CD14-positive monocyte (primary cell): ENCODE results near the gene SYNM. TPM values are rescaled to one million over a fixed set of nuclear protein-coding genes. Genes with fewer than 3 reads are reported as not detected.

ENCODE experiments used
- DNase-seq, 3 donors: peaks; one replicate each; pipeline ENCODE4 v3.0.0-alpha.2; 2011 to 2022
- H2AFZ ChIP-seq: 2 replicates; pipeline ENCODE4 v1.6.0; 2012; ENCODE audit warnings: mild to moderate bottlenecking, low read depth, low read length, inconsistent platforms; ENCODE audit not compliant: insufficient read depth, poor library complexity, severe bottlenecking
- H3K27ac ChIP-seq, 2 donors: 1 replicate in 1 of 2; 2 replicates in 1 of 2; pipeline ENCODE4 v1.5.1; 2012 to 2013; ENCODE audit warnings: low read length in 2 of 2, control low read depth in 1 of 2, inconsistent platforms in 1 of 2, low read depth in 1 of 2, mild to moderate bottlenecking in 1 of 2
- H3K27me3 ChIP-seq, 2 donors: one replicate each; pipeline versions ENCODE4 v1.6.0 to v1.6.1; 2011 to 2013; ENCODE audit warnings: low read length in 2 of 2; ENCODE audit not compliant: control insufficient read depth in 2 of 2, insufficient read depth in 2 of 2
- H3K36me3 ChIP-seq, 2 donors: replicated peaks in 1 of 2; 1 replicate in 1 of 2; 2 replicates in 1 of 2; pipeline versions ENCODE4 v1.5.1 to v1.6.1; 2012 to 2013; ENCODE audit warnings: low read length in 2 of 2, control low read depth in 1 of 2, inconsistent platforms in 1 of 2, mild to moderate bottlenecking in 1 of 2; ENCODE audit not compliant: insufficient read depth in 2 of 2, control insufficient read depth in 1 of 2
- H3K4me1 ChIP-seq, 2 donors: 1 replicate in 1 of 2; 2 replicates in 1 of 2; pipeline versions ENCODE4 v1.5.1 to v1.6.1; 2012 to 2013; ENCODE audit warnings: low read length in 2 of 2, control low read depth in 1 of 2, inconsistent platforms in 1 of 2, mild to moderate bottlenecking in 1 of 2, moderate library complexity in 1 of 2; ENCODE audit not compliant: insufficient read depth in 2 of 2, control insufficient read depth in 1 of 2
- H3K4me2 ChIP-seq: replicated peaks from 2 replicates; pipeline ENCODE3; 2012; ENCODE audit warnings: low read length, moderate library complexity, mild to moderate bottlenecking; ENCODE audit not compliant: poor library complexity, severe bottlenecking; ENCODE audit errors: extremely low read depth
- H3K4me3 ChIP-seq, 3 experiments: fragments of 200-600 bp in 1 of 3; sonication (generic) in 1 of 3; replicated peaks in 1 of 3; 1 replicate in 2 of 3; 2 replicates in 1 of 3; pipeline ENCODE4 v1.5.1; 2011 to 2013; ENCODE audit warnings: low read length in 3 of 3, mild to moderate bottlenecking in 3 of 3, control low read depth in 2 of 3, low read depth in 2 of 3, inconsistent platforms in 1 of 3, moderate library complexity in 1 of 3
- H3K79me2 ChIP-seq: 2 replicates; pipeline ENCODE4 v1.6.0; 2012; ENCODE audit warnings: mild to moderate bottlenecking, control low read depth, inconsistent platforms, low read length, moderate library complexity; ENCODE audit not compliant: insufficient read depth
- H3K9ac ChIP-seq: 2 replicates; pipeline ENCODE4 v1.6.0; 2017; ENCODE audit warnings: low read length, mild to moderate bottlenecking; ENCODE audit not compliant: insufficient read depth, poor library complexity, severe bottlenecking
- H3K9me3 ChIP-seq, 2 donors: replicated peaks in 1 of 2; 1 replicate in 1 of 2; 2 replicates in 1 of 2; pipeline versions ENCODE4 v1.5.1 to v1.6.1; 2012 to 2013; ENCODE audit warnings: low read length in 2 of 2, control low read depth in 1 of 2; ENCODE audit not compliant: control insufficient read depth in 1 of 2, insufficient read depth in 1 of 2
- H4K20me1 ChIP-seq: 2 replicates; pipeline ENCODE4 v1.6.0; 2012; ENCODE audit warnings: mild to moderate bottlenecking, low read length, control low read depth, moderate library complexity; ENCODE audit not compliant: insufficient read depth
- H3K27ac Mint-ChIP-seq, 7 donors: one replicate each; pipeline ENCODE4 v1.8.0; 2020; ENCODE audit warnings: mild to moderate bottlenecking in 7 of 7, mixed read lengths in 7 of 7, moderate library complexity in 6 of 7, inconsistent platforms in 2 of 7
- H3K27me3 Mint-ChIP-seq, 3 donors: one replicate each; pipeline ENCODE4 v1.8.0; 2021 to 2022; ENCODE audit warnings: low read depth in 3 of 3, mild to moderate bottlenecking in 3 of 3, mixed read lengths in 3 of 3, moderate library complexity in 3 of 3, inconsistent platforms in 1 of 3
- H3K36me3 Mint-ChIP-seq, 2 donors: one replicate each; pipeline ENCODE4 v1.8.0; 2020; ENCODE audit warnings: mixed read lengths in 2 of 2, inconsistent platforms in 1 of 2, mild to moderate bottlenecking in 1 of 2
- H3K4me1 Mint-ChIP-seq: one replicate; pipeline ENCODE4 v1.8.0; 2020; ENCODE audit warnings: mild to moderate bottlenecking, mixed read lengths
- H3K4me3 Mint-ChIP-seq, 2 donors: one replicate each; pipeline ENCODE4 v1.8.0; 2020; ENCODE audit warnings: mild to moderate bottlenecking in 2 of 2, mixed read lengths in 2 of 2, moderate library complexity in 1 of 2
- H3K9me3 Mint-ChIP-seq, 7 donors: one replicate each; pipeline ENCODE4 v1.8.0; 2020 to 2022; ENCODE audit warnings: mixed read lengths in 7 of 7, mild to moderate bottlenecking in 6 of 7, moderate library complexity in 6 of 7, inconsistent platforms in 2 of 7
- CTCF ChIP-seq: fragments of 200-600 bp; IDR thresholded peaks from one replicate; pipeline ENCODE4 v1.8.0; 2022; ENCODE audit warnings: antibody characterized with exemption, mild to moderate bottlenecking
- WGBS: methylation state at CpG from one replicate; pipeline ENCODE4 v1.1.5; 2013; ENCODE audit warnings: missing lambda C conversion rate; ENCODE audit not compliant: insufficient coverage; 5-methylcytosine and 5-hydroxymethylcytosine counted together
- intact Hi-C, 2 donors: fragments of 100-400 bp; cut with micrococcal nuclease; formaldehyde crosslinking; loops; one replicate each; pipeline versions ENCODE4 v1.15.0 to v1.15.1; 2023
- polyA plus RNA-seq, 3 donors: library from polyadenylated mRNA; depleted of rRNA in 1 of 3; unstranded in 2 of 3; stranded (reverse) in 1 of 3; fragments of 300-500 nt in 2 of 3; fragments of >200 nt in 1 of 3; fragmentation: Illumina TruSeq in 2 of 3; gene quantifications; 1 replicate in 2 of 3; 2 replicates in 1 of 3; pipeline ENCODE4 v1.2.3, GENCODE V29; 2012 to 2021

The SYNM gene
- polyA plus RNA-seq, 3 donors, result 0.04 to 0.05 TPM; not detected in 1

- Histone ChIP-seq H3K36me3 (no peaks in the 10 kb centered on the region), H3K4me2 (no peak overlapping the region), H3K27ac (no peak overlapping the region), H3K27me3 (no peaks in the 10 kb centered on the region), H3K4me1 (peaks cover 12 to 16% of the 10 kb centered on the region in 2 donors), H3K79me2 (no peaks in the 10 kb centered on the region), H3K4me3 (no peak overlapping the region), H4K20me1 (no peaks in the 10 kb centered on the region), H2AFZ (no peak overlapping the region), H3K9me3 (no peaks in the 10 kb centered on the region), H3K9ac (no peak overlapping the region)
- peaks cover 0 to 2% (median 0%) of the 10 kb centered on the region in 7 donors for H3K9me3 Mint-ChIP-seq
- intact Hi-C loops, result no loop called here
- 57% methylated on average over 14 of the region's 16 CpGs for WGBS
- no peaks in the 10 kb centered on the region for H3K36me3 Mint-ChIP-seq
- H3K4me1 Mint-ChIP-seq, result peaks cover 19% of the 10 kb centered on the region
- TF ChIP-seq CTCF, result no peak
- H3K27me3 Mint-ChIP-seq, result peaks cover 0 to 12% (median 2%) of the 10 kb centered on the region in 3 donors
- no peak for DNase-seq
- peak overlapping the region in 1 of 2 donors; percentile 59 for H3K4me3 Mint-ChIP-seq
- no peak overlapping the region for H3K27ac Mint-ChIP-seq
These were observed 24.8 kb downstream of the SYNM start for GRCh38 chr15:99129644-99130043.

- Mint-ChIP-seq H3K4me1 (peaks cover 19% of the 10 kb centered on the region), H3K9me3 (peaks cover 0 to 2% (median 0%) of the 10 kb centered on the region in 7 donors), H3K36me3 (no peaks in the 10 kb centered on the region), H3K27ac (no peak overlapping the region), H3K4me3 (peak overlapping the region in 1 of 2 donors; percentile 56), H3K27me3 (peaks cover 0 to 12% (median 2%) of the 10 kb centered on the region in 3 donors)
- Histone ChIP-seq H3K27me3 (no peaks in the 10 kb centered on the region), H3K36me3 (no peaks in the 10 kb centered on the region), H3K9ac (no peak overlapping the region), H3K79me2 (no peaks in the 10 kb centered on the region), H3K4me3 (no peak overlapping the region), H4K20me1 (no peaks in the 10 kb centered on the region), H2AFZ (no peak overlapping the region), H3K4me2 (no peak overlapping the region), H3K9me3 (no peaks in the 10 kb centered on the region), H3K27ac (no peak overlapping the region), H3K4me1 (peaks cover 12 to 16% of the 10 kb centered on the region in 2 donors)
- no peak for TF ChIP-seq CTCF
- no peak for DNase-seq
- WGBS, result 83% methylated on average over 11 of the region's 13 CpGs
- intact Hi-C loops, result no loop called here
These were observed 25.4 kb downstream of the SYNM start for GRCh38 chr15:99130314-99130713.
